GM13976 (cell line): ENCODE results near the gene THAP11.

Experiments used
- DNase-seq: peaks from one replicate; pipeline ENCODE4 v3.0.0; 2012; ENCODE audit warnings: low spot score
- CTCF ChIP-seq: IDR thresholded peaks from 2 replicates; pipeline ENCODE4 v1.5.1; 2012; ENCODE audit warnings: borderline replicate concordance, mild to moderate bottlenecking; ENCODE audit not compliant: insufficient read depth; ENCODE audit errors: extremely low read depth, missing control alignments, control extremely low read depth
- in situ Hi-C: fragments of 300-500 bp; cut with MboI; formaldehyde crosslinking; loops from one replicate; pipeline ENCODE4 v1.12.0; 2022; ENCODE audit warnings: low sequenced_read_pairs, mixed read lengths, inconsistent platforms; ENCODE audit not compliant: unreplicated experiment

Gene THAP11

GRCh38 chr16:67882374-67883145, 40.4 kb downstream of the THAP11 start:
- TF ChIP-seq CTCF, result no peak
- DNase-seq, result no peak
- in situ Hi-C loops, result no loop called here

- no peak for DNase-seq
- in situ Hi-C loops, result no loop called here
- no peak for TF ChIP-seq CTCF
Measured at GRCh38 chr16:67883146-67883871, 41.2 kb downstream of the THAP11 start.

GRCh38 chr16:67883872-67884261, 41.7 kb downstream of the THAP11 start:
- in situ Hi-C loops, result no loop called here
- peak; percentile 93 for TF ChIP-seq CTCF
- peak; percentile 89 for DNase-seq

GRCh38 chr16:67884684-67885083, 42.6 kb downstream of the THAP11 start, which contains the start of gene NRN1L:
Gene NRN1L, plus strand, starts transcription at chr16:67884885. Its CDS starts 19 bp downstream, at chr16:67884904.
- no peak for DNase-seq
- TF ChIP-seq CTCF, result no peak
- in situ Hi-C loops, result no loop called here

- in situ Hi-C loops, result no loop called here
- no peak for TF ChIP-seq CTCF
- DNase-seq, result no peak
Measured at GRCh38 chr16:67885545-67885944, 43.4 kb downstream of the THAP11 start.

- in situ Hi-C loops, result no loop called here
- DNase-seq, result no peak
- no peak for TF ChIP-seq CTCF
Measured at GRCh38 chr16:67885976-67886375, 43.9 kb downstream of the THAP11 start.

- in situ Hi-C loops, result no loop called here
Measured at GRCh38 chr16:67886387-67886786, 44.3 kb downstream of the THAP11 start.

More at GRCh38 chr16:67886387-67886786, 44.3 kb downstream of the THAP11 start:
- no peak for DNase-seq
- TF ChIP-seq CTCF, result no peak
